Mammary epithelial cell (primary cell): ENCODE measurements around the gene MKI67.

Experiments
- CTCF ChIP-seq, 2 donors: IDR thresholded peaks in 1 of 2; conservative IDR thresholded peaks in 1 of 2; 2 replicates each; pipeline ENCODE4 v1.5.1; 2011 to 2012; ENCODE audit warnings: inconsistent platforms in 2 of 2, low read length in 2 of 2, mild to moderate bottlenecking in 2 of 2, control low read depth in 1 of 2, low read depth in 1 of 2; ENCODE audit not compliant: insufficient read depth in 1 of 2; ENCODE audit errors: extremely low read depth in 1 of 2
- EZH2 ChIP-seq: IDR thresholded peaks from 2 replicates; pipeline ENCODE4 v1.6.1; 2012; ENCODE audit warnings: low read length, inconsistent platforms, borderline replicate concordance

- TF ChIP-seq EZH2 (no peak), CTCF (conservative IDR thresholded peaks at IDR 0.05 in 1 of 2, IDR thresholded peaks at IDR 0.05 in 1 of 2; ENCODE audit: extremely low read depth in 1 of 2, insufficient read depth in 1 of 2, low read depth in 1 of 2, low read length in 2 of 2) (no peak)
Measured at GRCh38 chr10:128173386-128173785, 47.2 kb upstream of the MKI67 start.
